ENCODE results near the gene GPER1.

Gene GPER1

DNA sequence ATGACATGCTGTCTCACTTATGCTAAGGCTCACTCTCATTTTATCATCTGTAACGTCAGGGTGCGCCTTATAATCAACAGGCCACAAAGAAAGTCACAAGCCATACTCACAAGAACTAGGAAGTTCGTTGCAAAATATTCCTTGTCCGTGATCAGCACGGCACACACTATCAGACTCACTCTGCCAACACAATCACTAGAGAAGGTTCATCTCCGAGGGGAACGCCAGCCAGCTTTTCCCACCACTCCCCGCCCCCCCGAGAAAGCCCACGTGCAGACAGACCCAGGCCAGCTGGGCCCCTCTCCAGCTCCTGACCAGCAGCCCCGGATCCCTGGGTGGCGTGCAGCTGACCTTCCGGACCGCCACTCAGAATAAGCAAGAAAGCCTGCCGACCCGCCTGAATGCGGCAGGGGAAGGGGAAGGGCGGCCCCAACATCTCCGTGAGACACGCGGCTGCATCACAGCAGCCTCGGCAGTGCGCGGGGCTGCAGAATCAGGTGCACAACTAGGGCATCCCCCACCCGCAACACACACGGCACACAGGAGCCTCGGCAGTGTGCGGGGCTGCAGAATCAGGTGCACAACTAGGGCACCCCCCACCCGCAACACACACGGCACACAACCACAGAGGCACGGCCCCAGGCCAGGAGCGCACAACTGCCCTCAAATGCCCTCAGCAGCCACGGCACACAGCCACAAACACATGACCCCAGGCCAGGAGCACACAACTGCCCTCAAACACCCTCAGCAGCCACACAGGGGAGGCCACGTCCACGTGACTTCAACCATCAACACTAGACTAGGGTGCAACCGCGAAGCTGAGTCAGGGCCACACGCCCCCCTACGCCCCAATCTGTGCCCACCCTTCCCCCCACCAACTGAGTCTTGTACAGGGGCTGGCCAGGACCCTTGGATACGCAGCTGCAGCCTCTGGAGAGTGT, 46.1 kb upstream of the GPER1 start:
- Histone ChIP-seq H4K20me1 (ENCODE audit: control insufficient read depth, insufficient read depth, low read depth, low read length) (peaks cover 10% of the 10 kb centered on the region), H3K4me3 (ENCODE audit: low read length) (no peak overlapping the region), H3K4me1 (ENCODE audit: control insufficient read depth, low read length) (peaks cover 22% of the 10 kb centered on the region)

DNA sequence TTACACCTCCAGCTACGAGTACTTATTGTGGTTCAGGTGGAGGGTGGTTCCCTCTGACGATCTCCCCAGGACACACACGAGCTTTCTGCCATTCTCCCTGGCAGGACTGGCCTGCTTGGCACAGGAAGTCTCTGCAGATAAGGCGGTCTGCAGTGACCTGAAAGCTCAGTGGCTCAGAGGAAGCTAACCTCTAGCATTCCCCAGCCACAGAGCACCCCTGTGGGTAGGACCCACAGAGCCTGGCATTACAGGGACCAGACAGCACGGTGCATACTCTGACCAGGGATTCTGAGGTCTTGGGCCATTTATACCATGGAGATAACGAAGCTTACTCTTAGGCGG, 45.5 kb upstream of the GPER1 start:
- Histone ChIP-seq H3K4me3 (ENCODE audit: low read length) (no peak overlapping the region), H3K9me2 (replicated peaks; ENCODE audit: control insufficient read depth, low read length) (no peaks in the 10 kb centered on the region), H3K27ac (ENCODE audit: low read depth, low read length) (no peak overlapping the region), H3F3A (ENCODE audit: control insufficient read depth, insufficient read depth) (peaks cover 8% of the 10 kb centered on the region; the same call in 1 of the 2 replicates), H3K9me3 (ENCODE audit: control insufficient read depth, insufficient read depth, low read length) (no peaks in the 10 kb centered on the region), H3K4me2 (ENCODE audit: low read length) (no peak overlapping the region), H3K4me1 (ENCODE audit: control insufficient read depth, low read length) (peaks cover 22% of the 10 kb centered on the region), H4K20me1 (ENCODE audit: control insufficient read depth, insufficient read depth, low read depth, low read length) (peaks cover 10% of the 10 kb centered on the region), H3K27me3 (ENCODE audit: control insufficient read depth, low read length) (no peaks in the 10 kb centered on the region), H3K79me2 (ENCODE audit: control insufficient read depth, low read length) (peaks cover 15% of the 10 kb centered on the region), H3K36me3 (ENCODE audit: control insufficient read depth, low read length) (no peaks in the 10 kb centered on the region)
- no peak for TF ChIP-seq EZH2phosphoT487 (IDR thresholded peaks at IDR 0.05; ENCODE audit: borderline replicate concordance, low read length)
- TF ChIP-seq CTCF (IDR thresholded peaks at IDR 0.05; ENCODE audit: low read depth, low read length, poor library complexity, severe bottlenecking): no peak

More for the DNA sequence above, 46.1 kb upstream of the GPER1 start:
- H3F3A ChIP-seq (ENCODE audit: control insufficient read depth, insufficient read depth): peaks cover 8% of the 10 kb centered on the region; the same call in 1 of the 2 replicates
- H3K4me2 ChIP-seq (ENCODE audit: low read length): no peak overlapping the region
- no peaks in the 10 kb centered on the region for H3K27me3 ChIP-seq (ENCODE audit: control insufficient read depth, low read length)
- no peaks in the 10 kb centered on the region for H3K36me3 ChIP-seq (ENCODE audit: control insufficient read depth, low read length)
- peaks cover 15% of the 10 kb centered on the region for H3K79me2 ChIP-seq (ENCODE audit: control insufficient read depth, low read length)
- H3K27ac ChIP-seq (ENCODE audit: low read depth, low read length): no peak overlapping the region
- no peaks in the 10 kb centered on the region for H3K9me2 ChIP-seq (replicated peaks; ENCODE audit: control insufficient read depth, low read length)
- no peaks in the 10 kb centered on the region for H3K9me3 ChIP-seq (ENCODE audit: control insufficient read depth, insufficient read depth, low read length)
- TF ChIP-seq EZH2phosphoT487 (IDR thresholded peaks at IDR 0.05; ENCODE audit: borderline replicate concordance, low read length) (no peak), CTCF (IDR thresholded peaks at IDR 0.05; ENCODE audit: low read depth, low read length, poor library complexity, severe bottlenecking) (no peak)

- H3K27ac ChIP-seq (ENCODE audit: low read depth, low read length): no peak overlapping the region
- H3K9me2 ChIP-seq (replicated peaks; ENCODE audit: control insufficient read depth, low read length): no peaks in the 10 kb centered on the region
- H3K27me3 ChIP-seq (ENCODE audit: control insufficient read depth, low read length): no peaks in the 10 kb centered on the region
- TF ChIP-seq CTCF (IDR thresholded peaks at IDR 0.05; ENCODE audit: low read depth, low read length, poor library complexity, severe bottlenecking) (no peak), EZH2phosphoT487 (IDR thresholded peaks at IDR 0.05; ENCODE audit: borderline replicate concordance, low read length) (no peak)
- peaks cover 10% of the 10 kb centered on the region for H4K20me1 ChIP-seq (ENCODE audit: control insufficient read depth, insufficient read depth, low read depth, low read length)
- H3K9me3 ChIP-seq (ENCODE audit: control insufficient read depth, insufficient read depth, low read length): no peaks in the 10 kb centered on the region
- H3K4me3 ChIP-seq (ENCODE audit: low read length): peak overlapping the region; percentile 68
- H3F3A ChIP-seq (ENCODE audit: control insufficient read depth, insufficient read depth): peaks cover 8% of the 10 kb centered on the region; the same call in 1 of the 2 replicates
- H3K4me2 ChIP-seq (ENCODE audit: low read length): peak overlapping the region; percentile 84
- H3K4me1 ChIP-seq (ENCODE audit: control insufficient read depth, low read length): peaks cover 22% of the 10 kb centered on the region
- H3K36me3 ChIP-seq (ENCODE audit: control insufficient read depth, low read length): no peaks in the 10 kb centered on the region
- H3K79me2 ChIP-seq (ENCODE audit: control insufficient read depth, low read length): peaks cover 15% of the 10 kb centered on the region
Measured at GRCh38 chr7:1043552-1044188, 44.2 kb upstream of the GPER1 start.
